IPS DF 4.7 (cell line): ENCODE data around the gene FOXP4.

Source experiments
- DNase-seq: peaks from one replicate; pipeline ENCODE4 v3.0.0-alpha.2; 2013; ENCODE audit warnings: low spot score; ENCODE audit errors: extremely low read depth

The FOXP4 gene, protein sequence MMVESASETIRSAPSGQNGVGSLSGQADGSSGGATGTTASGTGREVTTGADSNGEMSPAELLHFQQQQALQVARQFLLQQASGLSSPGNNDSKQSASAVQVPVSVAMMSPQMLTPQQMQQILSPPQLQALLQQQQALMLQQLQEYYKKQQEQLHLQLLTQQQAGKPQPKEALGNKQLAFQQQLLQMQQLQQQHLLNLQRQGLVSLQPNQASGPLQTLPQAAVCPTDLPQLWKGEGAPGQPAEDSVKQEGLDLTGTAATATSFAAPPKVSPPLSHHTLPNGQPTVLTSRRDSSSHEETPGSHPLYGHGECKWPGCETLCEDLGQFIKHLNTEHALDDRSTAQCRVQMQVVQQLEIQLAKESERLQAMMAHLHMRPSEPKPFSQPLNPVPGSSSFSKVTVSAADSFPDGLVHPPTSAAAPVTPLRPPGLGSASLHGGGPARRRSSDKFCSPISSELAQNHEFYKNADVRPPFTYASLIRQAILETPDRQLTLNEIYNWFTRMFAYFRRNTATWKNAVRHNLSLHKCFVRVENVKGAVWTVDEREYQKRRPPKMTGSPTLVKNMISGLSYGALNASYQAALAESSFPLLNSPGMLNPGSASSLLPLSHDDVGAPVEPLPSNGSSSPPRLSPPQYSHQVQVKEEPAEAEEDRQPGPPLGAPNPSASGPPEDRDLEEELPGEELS

GRCh38 chr6:41545703-41546474 lies at the start of gene FOXP4:
Gene FOXP4, plus strand, starts transcription at chr6:41546381. Its CDS starts 19,380 bp downstream, at chr6:41565761.
- DNase-seq = no peak

DNA sequence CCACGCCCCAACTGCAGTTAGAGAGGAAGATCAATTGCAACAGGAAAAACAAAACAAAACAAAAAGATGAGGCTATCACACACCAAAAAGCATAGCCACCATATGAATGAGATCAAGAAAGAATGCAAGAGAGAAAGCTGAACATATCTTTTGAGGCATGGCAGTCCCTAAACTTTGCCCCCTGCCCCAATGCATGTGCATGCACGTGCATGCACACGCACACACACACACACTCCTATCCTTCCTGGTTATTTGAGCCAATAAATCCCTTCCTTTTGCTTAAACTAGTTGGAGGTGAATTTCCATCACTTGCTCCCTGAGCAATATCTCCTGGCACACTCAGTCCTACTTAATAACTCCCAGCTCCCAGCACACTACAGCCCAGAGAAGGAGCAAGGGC lies 48.6 kb upstream of the FOXP4 start:
- no peak for DNase-seq

- DNase-seq = no peak
These were observed 48.2 kb upstream of the FOXP4 start for GRCh38 chr6:41497994-41498393.

DNA sequence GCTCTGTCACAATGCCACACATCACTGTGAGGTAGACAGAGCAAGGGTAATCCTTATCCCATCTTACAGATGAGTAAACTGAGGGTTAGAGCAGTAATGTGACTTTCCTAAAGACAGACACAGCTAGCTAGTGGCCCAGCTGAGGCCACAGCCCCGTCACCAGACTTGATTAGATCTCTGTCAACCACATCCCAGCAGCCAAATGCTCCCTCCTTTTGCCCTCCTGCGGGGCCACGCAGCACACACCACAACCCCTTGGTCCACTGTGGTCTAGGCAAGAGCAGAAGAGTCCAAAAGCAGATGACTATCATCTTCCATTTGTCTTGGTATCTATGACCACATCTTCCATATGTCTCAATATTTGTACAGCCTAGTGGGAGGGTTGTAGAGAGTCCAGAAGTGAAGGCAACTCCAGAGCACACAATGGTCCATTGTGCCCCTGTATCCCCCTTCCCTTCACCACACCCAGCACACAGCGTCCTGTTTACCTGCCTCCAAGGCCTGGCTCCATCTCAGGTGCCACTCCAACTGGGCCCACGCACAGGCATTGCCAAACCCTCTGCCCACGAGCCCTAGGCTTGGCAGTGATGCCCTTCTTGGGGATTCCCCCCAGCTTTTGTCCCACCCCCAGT lies 47.1 kb upstream of the FOXP4 start:
- DNase-seq = no peak

DNA sequence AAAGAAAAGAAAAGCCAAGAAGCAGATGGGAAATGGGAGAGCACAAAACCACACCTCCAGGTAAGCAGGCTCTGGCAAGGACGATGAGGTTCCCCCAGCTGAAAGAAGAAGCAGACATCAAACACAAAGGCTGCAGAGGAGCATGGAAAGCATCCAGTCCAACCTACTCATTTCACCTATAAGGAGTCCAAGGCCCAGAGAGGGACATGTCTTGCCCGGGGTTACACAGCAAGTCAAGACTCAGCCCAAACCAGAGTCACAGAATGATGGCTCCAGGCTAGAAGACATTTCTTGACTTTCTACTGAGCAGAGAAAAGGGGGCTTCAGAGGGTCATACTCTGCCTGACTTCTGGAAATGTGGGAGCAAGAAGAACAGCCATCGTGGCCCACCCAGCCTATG lies 45.6 kb upstream of the FOXP4 start:
- DNase-seq = no peak

DNA sequence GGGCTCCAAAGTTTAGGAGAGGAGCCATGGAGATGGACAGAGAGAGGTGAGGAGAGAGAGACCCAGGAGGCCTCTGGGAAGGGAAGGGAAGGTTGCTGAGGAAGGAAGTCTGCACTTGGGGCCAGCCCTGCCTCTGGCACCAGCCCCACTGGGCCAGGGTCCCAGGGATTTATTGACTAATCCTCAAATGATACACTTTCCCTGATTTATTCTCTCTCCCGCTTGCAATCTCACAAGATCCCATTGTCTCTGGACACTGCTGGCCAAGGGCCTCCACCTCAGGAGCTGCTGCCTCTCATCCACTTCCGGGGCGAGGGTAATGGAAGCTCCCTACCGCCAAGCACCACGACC lies 43.6 kb upstream of the FOXP4 start:
- no peak for DNase-seq

DNA sequence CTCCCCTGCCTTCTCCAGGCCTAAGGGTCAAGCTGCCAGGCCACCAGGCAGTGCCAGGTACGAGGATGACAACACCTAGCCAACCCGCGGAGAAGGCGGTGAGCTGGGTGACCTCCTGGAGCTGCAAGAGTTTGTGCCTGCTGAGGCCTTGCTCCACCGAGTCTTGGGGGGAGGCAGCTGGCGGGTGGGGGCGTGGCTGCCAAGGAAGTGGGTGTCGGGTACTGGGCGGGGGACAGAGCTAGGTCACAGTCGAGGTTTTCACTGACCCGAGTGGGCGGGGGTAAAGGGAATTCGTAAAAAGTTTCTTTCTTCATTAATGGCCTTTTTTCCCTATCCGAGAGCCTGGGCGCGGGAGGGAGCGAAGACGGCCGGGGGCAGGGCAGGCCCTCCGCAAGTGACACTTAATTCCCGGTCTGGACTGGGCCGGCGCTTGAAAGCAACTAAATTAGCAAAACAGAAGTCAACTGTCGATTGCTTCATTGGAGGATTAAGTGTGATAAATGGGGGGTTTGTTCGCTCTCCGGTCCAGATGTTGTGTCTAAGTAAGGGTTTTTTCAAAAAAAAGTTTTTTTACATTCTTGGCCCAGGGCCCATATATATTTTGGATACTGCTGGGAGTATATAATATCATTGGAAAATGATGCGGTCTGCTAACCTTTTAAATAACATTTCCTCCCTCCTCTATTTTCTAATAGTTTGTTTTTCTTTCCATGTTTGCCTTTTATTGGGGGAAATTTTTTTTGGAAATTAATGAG lies 43.1 kb upstream of the FOXP4 start:
- no peak for DNase-seq

GRCh38 chr6:41503827-41504465 lies 42.2 kb upstream of the FOXP4 start:
- DNase-seq = no peak

GRCh38 chr6:41504466-41505121 lies 41.6 kb upstream of the FOXP4 start:
- DNase-seq = no peak

DNA sequence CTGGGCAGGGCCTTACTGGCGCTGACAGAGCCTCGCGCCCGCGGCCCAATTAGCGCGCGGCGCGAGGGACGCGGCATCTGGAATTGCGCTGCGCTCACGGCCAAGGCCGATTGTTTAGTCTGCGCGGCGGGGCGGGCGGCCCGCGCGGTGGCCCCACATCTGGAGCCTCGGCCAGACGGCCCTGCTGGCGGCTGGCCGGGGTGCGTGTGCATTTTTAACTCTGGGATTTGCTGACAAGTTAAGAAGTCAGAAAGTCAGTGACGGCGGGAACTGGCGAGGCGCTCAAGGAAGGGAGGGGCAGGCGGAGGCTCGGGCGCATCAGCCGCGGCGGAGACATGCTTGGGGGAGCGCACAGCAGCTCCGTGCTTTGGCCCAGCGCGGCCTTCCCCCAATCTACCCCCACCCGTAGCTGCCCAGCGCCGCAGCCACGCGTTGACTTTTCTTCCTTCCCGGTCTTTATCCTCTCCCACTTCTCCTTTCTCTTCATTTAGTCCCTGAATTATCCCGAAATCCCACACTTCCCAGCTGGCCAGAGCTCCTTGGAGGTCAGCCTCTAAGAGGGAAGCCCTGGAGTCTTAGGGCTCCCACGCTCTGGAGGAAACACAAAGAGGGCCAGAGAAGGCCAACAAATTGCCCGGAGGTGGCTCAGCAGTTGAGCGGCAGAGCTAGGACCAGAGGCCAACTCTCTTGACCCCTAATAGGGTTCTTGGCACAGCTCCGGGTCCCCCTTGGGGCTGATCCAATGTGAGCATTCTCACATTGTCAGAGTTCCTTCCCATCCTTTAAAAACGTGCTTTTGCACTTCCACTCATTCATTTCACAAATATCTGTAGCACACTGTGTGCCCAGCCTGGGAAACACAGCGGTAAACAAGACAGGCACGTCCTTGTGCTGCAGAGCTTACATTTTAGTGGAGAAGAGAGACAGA lies 40.8 kb upstream of the FOXP4 start:
- DNase-seq = no peak

DNA sequence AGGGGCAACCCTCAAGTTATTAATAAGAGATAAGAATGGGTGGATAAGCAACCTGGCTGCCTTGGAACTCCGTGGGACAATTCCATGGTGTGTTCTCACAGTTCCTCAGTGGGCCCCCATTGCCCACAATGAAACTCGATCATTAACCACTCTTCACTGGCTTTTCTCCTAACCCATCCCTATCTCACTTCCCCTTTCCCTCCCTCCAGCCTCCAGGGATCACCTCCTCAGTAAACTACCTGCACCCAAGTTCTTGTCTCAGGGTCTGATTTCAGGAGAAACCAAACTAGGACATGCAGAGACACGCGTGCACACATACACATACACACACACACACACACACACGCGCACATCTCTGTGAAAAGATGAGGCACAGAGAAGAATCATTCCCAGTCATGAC lies 37.7 kb upstream of the FOXP4 start:
- no peak for DNase-seq

GRCh38 chr6:41509580-41509979 lies 36.6 kb upstream of the FOXP4 start:
- no peak for DNase-seq

DNA sequence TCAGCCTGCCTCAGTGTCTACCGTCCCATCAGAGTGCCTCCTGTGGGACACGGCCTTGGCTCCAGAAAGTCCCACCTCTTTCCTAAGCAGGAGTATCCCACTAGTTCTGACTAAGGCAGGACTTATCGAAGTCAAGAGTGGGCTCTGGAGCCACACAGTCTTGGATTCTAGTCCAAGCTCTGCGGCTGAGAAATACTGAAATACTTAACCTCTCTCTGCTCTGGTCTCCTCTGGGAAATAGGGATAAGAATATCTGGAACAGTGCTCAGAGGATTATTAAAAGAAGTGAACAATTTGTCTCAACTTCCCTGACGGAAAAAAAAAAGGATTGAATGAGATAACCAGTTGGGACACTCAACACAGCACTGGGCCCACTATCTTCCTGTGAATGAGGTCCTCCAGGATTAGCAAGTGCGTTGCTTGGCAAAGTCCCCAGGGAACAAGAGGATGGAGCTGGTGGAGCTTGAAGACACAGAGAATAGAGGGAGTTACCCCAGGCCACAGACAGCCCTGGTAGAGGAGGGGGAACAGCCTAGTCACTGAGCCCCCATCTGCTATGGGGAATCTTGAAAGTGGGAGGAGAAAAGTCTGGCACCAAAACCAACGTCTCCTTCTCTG lies 34.6 kb upstream of the FOXP4 start:
- no peak for DNase-seq

GRCh38 chr6:41512146-41512701 lies 34.0 kb upstream of the FOXP4 start:
- no peak for DNase-seq

- DNase-seq = no peak
These were observed 30.2 kb upstream of the FOXP4 start for GRCh38 chr6:41515995-41516394.

GRCh38 chr6:41518118-41518517 lies 28.1 kb upstream of the FOXP4 start:
- no peak for DNase-seq

DNA sequence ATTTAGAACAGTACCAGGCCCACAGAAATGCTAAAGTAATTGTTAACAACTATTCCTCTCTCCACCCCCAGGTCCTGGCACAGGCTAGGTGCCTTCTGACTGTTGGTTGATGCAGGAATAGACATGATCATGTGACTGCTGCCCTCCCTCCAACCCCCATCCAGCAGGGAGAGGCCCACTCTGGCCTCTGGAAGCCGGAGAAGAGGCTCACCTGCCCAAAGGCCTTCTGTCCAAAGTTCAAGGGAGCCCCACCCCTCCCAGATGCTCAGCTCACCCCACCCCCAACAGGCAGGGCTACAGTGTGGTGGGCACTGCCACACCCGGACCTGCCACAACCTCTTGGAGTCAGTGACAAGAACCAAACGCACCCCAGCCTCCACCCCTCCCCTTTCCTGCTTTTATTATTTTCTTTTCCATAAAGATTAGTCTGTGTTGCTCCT lies 26.9 kb upstream of the FOXP4 start:
- DNase-seq = no peak
